K562 treated with DMSO at 1 percent for 48 hours (cell line): Measurements from ENCODE around the gene METTL25. TPM values are rescaled to one million over a fixed set of nuclear protein-coding genes. Genes with fewer than 3 reads are reported as not detected.

Experiments
- total RNA-seq: library from RNA; unstranded; fragments of 300-600 nt; gene quantifications from 2 replicates; pipeline ENCODE4 v1.2.3, GENCODE V29; 2022; ENCODE audit warnings: low replicate concordance; ENCODE audit errors: extremely low read depth

The METTL25 gene
- total RNA-seq: not detected in 2 replicates

GRCh38 chr12:82358200-82359114, at the start of gene METTL25, which contains the start of gene CCDC59:
Gene METTL25 (plus strand): TSS chr12:82358529. CDS start chr12:82358566, 37 bp downstream.
Gene CCDC59 (minus strand): TSS chr12:82358387. CDS start chr12:82358376, 11 bp downstream.

Other genes starting within 250 kb of the METTL25 start
- gene CCDC59, start 142 bp upstream of the METTL25 start, total RNA-seq: not detected in 2 replicates